ENCODE results near the gene SLC25A21.
"Not testable (repeated sequence)": the region's sequence is repeated elsewhere in the genome, so short reads cannot be mapped to it uniquely, and the experiment has no call there.

The SLC25A21 gene

GRCh38 chr14:36988568-36988967, 183.8 kb downstream of the SLC25A21 start:
- no peak overlapping the region for H4K8ac ChIP-seq (ENCODE audit: low read depth, low read length)
- no peaks in the 10 kb centered on the region for H3K36me3 ChIP-seq (replicated peaks in 1 of 2; ENCODE audit: control insufficient read depth in 2 of 2, insufficient read depth in 2 of 2, low read length in 2 of 2)
- no peak overlapping the region for H2AFZ ChIP-seq (ENCODE audit: low read length)
- no peak overlapping the region for H3K18ac ChIP-seq (ENCODE audit: low read length)
- H3K27ac ChIP-seq (replicated peaks; ENCODE audit: low read length): no peak overlapping the region
- no peak overlapping the region for H3K4ac ChIP-seq (ENCODE audit: low read length)
- H2BK15ac ChIP-seq (ENCODE audit: low read length): no peak overlapping the region
- H4K91ac ChIP-seq (ENCODE audit: low read depth, low read length, poor library complexity): no peak overlapping the region
- no peak overlapping the region for H2AK5ac ChIP-seq (ENCODE audit: low read depth, low read length)
- no peak overlapping the region for H2BK120ac ChIP-seq (ENCODE audit: low read depth, low read length)
- H3K4me3 ChIP-seq (ENCODE audit: low read length in 2 of 2): no peak overlapping the region
- H3K79me1 ChIP-seq (ENCODE audit: low read depth, low read length): no peaks in the 10 kb centered on the region
- no peak overlapping the region for H3K4me2 ChIP-seq (ENCODE audit: insufficient read depth, low read length, poor library complexity, severe bottlenecking)
- no peak for DNase-seq (ENCODE audit: low spot score)
- H3K9ac ChIP-seq (ENCODE audit: low read depth, low read length, poor library complexity): no peak overlapping the region
- H3K14ac ChIP-seq (ENCODE audit: low read length): no peak overlapping the region
- no peaks in the 10 kb centered on the region for H3K27me3 ChIP-seq (ENCODE audit: control insufficient read depth in 3 of 3, insufficient read depth in 3 of 3, low read depth in 1 of 3, low read length in 3 of 3)
- H3K23ac ChIP-seq (ENCODE audit: low read depth, low read length, poor library complexity): no peak overlapping the region
- H3K4me1 ChIP-seq (ENCODE audit: control insufficient read depth in 2 of 2, insufficient read depth in 1 of 2, low read depth in 1 of 2, low read length in 2 of 2): no peaks in the 10 kb centered on the region
- H2BK12ac ChIP-seq (ENCODE audit: low read length): no peak overlapping the region
- no CpG with 5 or more reads among the region's 1 CpG for WGBS, 2 donors (ENCODE audit: extremely low coverage in 2 of 2, insufficient read length in 2 of 2, insufficient replicate concordance in 1 of 2)
- H2BK5ac ChIP-seq (ENCODE audit: low read length): no peak overlapping the region
- H3K9me3 ChIP-seq (replicated peaks in 1 of 2; ENCODE audit: control insufficient read depth in 2 of 2, insufficient read depth in 1 of 2, low read depth in 1 of 2, low read length in 2 of 2): no peaks in the 10 kb centered on the region

- Histone ChIP-seq H4K91ac (ENCODE audit: low read depth, low read length, poor library complexity) (no peak overlapping the region), H2AK5ac (ENCODE audit: low read depth, low read length) (no peak overlapping the region), H3K14ac (ENCODE audit: low read length) (no peak overlapping the region), H2BK12ac (ENCODE audit: low read length) (no peak overlapping the region), H3K18ac (ENCODE audit: low read length) (no peak overlapping the region), H3K79me1 (ENCODE audit: low read depth, low read length) (no peaks in the 10 kb centered on the region), H3K4ac (ENCODE audit: low read length) (no peak overlapping the region), H3K9me3 (replicated peaks in 1 of 2; ENCODE audit: control insufficient read depth in 2 of 2, insufficient read depth in 1 of 2, low read depth in 1 of 2, low read length in 2 of 2) (no peaks in the 10 kb centered on the region), H2BK5ac (ENCODE audit: low read length) (no peak overlapping the region), H3K4me3 (ENCODE audit: low read length in 2 of 2) (no peak overlapping the region), H3K27ac (replicated peaks; ENCODE audit: low read length) (no peak overlapping the region), H2BK120ac (ENCODE audit: low read depth, low read length) (no peak overlapping the region), H3K27me3 (ENCODE audit: control insufficient read depth in 3 of 3, insufficient read depth in 3 of 3, low read depth in 1 of 3, low read length in 3 of 3) (no peaks in the 10 kb centered on the region), H2AFZ (ENCODE audit: low read length) (no peak overlapping the region), H4K8ac (ENCODE audit: low read depth, low read length) (no peak overlapping the region), H3K36me3 (replicated peaks in 1 of 2; ENCODE audit: control insufficient read depth in 2 of 2, insufficient read depth in 2 of 2, low read length in 2 of 2) (no peaks in the 10 kb centered on the region), H3K4me2 (ENCODE audit: insufficient read depth, low read length, poor library complexity, severe bottlenecking) (no peak overlapping the region), H2BK15ac (ENCODE audit: low read length) (no peak overlapping the region), H3K4me1 (ENCODE audit: control insufficient read depth in 2 of 2, insufficient read depth in 1 of 2, low read depth in 1 of 2, low read length in 2 of 2) (no peaks in the 10 kb centered on the region), H3K9ac (ENCODE audit: low read depth, low read length, poor library complexity) (no peak overlapping the region), H3K23ac (ENCODE audit: low read depth, low read length, poor library complexity) (no peak overlapping the region)
- DNase-seq (ENCODE audit: low spot score): no peak
- WGBS, 2 donors (ENCODE audit: extremely low coverage in 2 of 2, insufficient read length in 2 of 2, insufficient replicate concordance in 1 of 2): no CpG with 5 or more reads among the region's 2 CpGs
These were observed 186.0 kb downstream of the SLC25A21 start for GRCh38 chr14:36986407-36986806.

GRCh38 chr14:36981832-36982529, 190.4 kb downstream of the SLC25A21 start:
- DNase-seq (ENCODE audit: low spot score): no peak
- no peak overlapping the region for H3K4me3 ChIP-seq (ENCODE audit: low read length in 2 of 2)

GRCh38 chr14:36980413-36980812, 192.0 kb downstream of the SLC25A21 start:
- not testable (repeated sequence) for H3K27ac ChIP-seq (replicated peaks; ENCODE audit: low read length); H3K4me2 ChIP-seq (ENCODE audit: insufficient read depth, low read length, poor library complexity, severe bottlenecking); H2BK12ac ChIP-seq (ENCODE audit: low read length); DNase-seq (ENCODE audit: low spot score); H3K18ac ChIP-seq (ENCODE audit: low read length); H3K4ac ChIP-seq (ENCODE audit: low read length); H3K9ac ChIP-seq (ENCODE audit: low read depth, low read length, poor library complexity); H3K23ac ChIP-seq (ENCODE audit: low read depth, low read length, poor library complexity); H3K9me3 ChIP-seq (replicated peaks in 1 of 2; ENCODE audit: control insufficient read depth in 2 of 2, insufficient read depth in 1 of 2, low read depth in 1 of 2, low read length in 2 of 2); H2AK5ac ChIP-seq (ENCODE audit: low read depth, low read length); H3K27me3 ChIP-seq (ENCODE audit: control insufficient read depth in 3 of 3, insufficient read depth in 3 of 3, low read depth in 1 of 3, low read length in 3 of 3); H2AFZ ChIP-seq (ENCODE audit: low read length); H4K91ac ChIP-seq (ENCODE audit: low read depth, low read length, poor library complexity); H3K4me3 ChIP-seq (ENCODE audit: low read length in 2 of 2); H2BK15ac ChIP-seq (ENCODE audit: low read length); H3K36me3 ChIP-seq (replicated peaks in 1 of 2; ENCODE audit: control insufficient read depth in 2 of 2, insufficient read depth in 2 of 2, low read length in 2 of 2); H3K4me1 ChIP-seq (ENCODE audit: control insufficient read depth in 2 of 2, insufficient read depth in 1 of 2, low read depth in 1 of 2, low read length in 2 of 2); H2BK120ac ChIP-seq (ENCODE audit: low read depth, low read length); H3K14ac ChIP-seq (ENCODE audit: low read length); H2BK5ac ChIP-seq (ENCODE audit: low read length); H3K79me1 ChIP-seq (ENCODE audit: low read depth, low read length); H4K8ac ChIP-seq (ENCODE audit: low read depth, low read length)
- no CpG with 5 or more reads among the region's 4 CpGs for WGBS, 2 donors (ENCODE audit: extremely low coverage in 2 of 2, insufficient read length in 2 of 2, insufficient replicate concordance in 1 of 2)

More at GRCh38 chr14:36981832-36982529, 190.4 kb downstream of the SLC25A21 start:
- Histone ChIP-seq H3K4me2 (ENCODE audit: insufficient read depth, low read length, poor library complexity, severe bottlenecking) (no peak overlapping the region), H2BK15ac (ENCODE audit: low read length) (no peak overlapping the region), H4K91ac (ENCODE audit: low read depth, low read length, poor library complexity) (no peak overlapping the region), H2AFZ (ENCODE audit: low read length) (no peak overlapping the region), H3K23ac (ENCODE audit: low read depth, low read length, poor library complexity) (no peak overlapping the region), H2BK120ac (ENCODE audit: low read depth, low read length) (no peak overlapping the region), H3K27ac (replicated peaks; ENCODE audit: low read length) (no peak overlapping the region), H3K14ac (ENCODE audit: low read length) (no peak overlapping the region), H4K8ac (ENCODE audit: low read depth, low read length) (no peak overlapping the region), H2BK5ac (ENCODE audit: low read length) (no peak overlapping the region), H3K79me1 (ENCODE audit: low read depth, low read length) (no peaks in the 10 kb centered on the region), H3K9me3 (replicated peaks in 1 of 2; ENCODE audit: control insufficient read depth in 2 of 2, insufficient read depth in 1 of 2, low read depth in 1 of 2, low read length in 2 of 2) (no peaks in the 10 kb centered on the region), H3K36me3 (replicated peaks in 1 of 2; ENCODE audit: control insufficient read depth in 2 of 2, insufficient read depth in 2 of 2, low read length in 2 of 2) (no peaks in the 10 kb centered on the region), H2BK12ac (ENCODE audit: low read length) (no peak overlapping the region), H3K27me3 (ENCODE audit: control insufficient read depth in 3 of 3, insufficient read depth in 3 of 3, low read depth in 1 of 3, low read length in 3 of 3) (no peaks in the 10 kb centered on the region), H3K9ac (ENCODE audit: low read depth, low read length, poor library complexity) (no peak overlapping the region), H3K4ac (ENCODE audit: low read length) (no peak overlapping the region), H3K18ac (ENCODE audit: low read length) (no peak overlapping the region), H2AK5ac (ENCODE audit: low read depth, low read length) (no peak overlapping the region), H3K4me1 (ENCODE audit: control insufficient read depth in 2 of 2, insufficient read depth in 1 of 2, low read depth in 1 of 2, low read length in 2 of 2) (no peaks in the 10 kb centered on the region)
- WGBS, 2 donors (ENCODE audit: extremely low coverage in 2 of 2, insufficient read length in 2 of 2, insufficient replicate concordance in 1 of 2): no CpG with 5 or more reads among the region's 3 CpGs

Data from neuronal stem cell (in vitro differentiated cells).